Cerebellar nuclear complex (tissue), 1 donor: Measurements from ENCODE around the gene AKT1.
"Not testable (repeated sequence)": the region's sequence is repeated elsewhere in the genome, so short reads cannot be mapped to it uniquely, and the experiment has no call there.

Experiments
- DNase-seq, 2 experiments: peaks; one replicate each; lab custom pipeline; 2025; lab: John Stamatoyannopoulos, UW

Gene AKT1

GRCh38 chr14:104794993-104795780, at the start of gene AKT1:
Gene AKT1 (minus strand): TSS chr14:104795748. CDS start chr14:104792643, 3,105 bp downstream.
- DNase-seq, result no peak

- no peak for DNase-seq
These were observed 49.6 kb upstream of the AKT1 start for GRCh38 chr14:104845033-104845666.

- DNase-seq, result no peak
These were observed 48.9 kb upstream of the AKT1 start for GRCh38 chr14:104844306-104845032.

GRCh38 chr14:104843442-104844305, 48.1 kb upstream of the AKT1 start:
- no peak for DNase-seq

GRCh38 chr14:104843006-104843405, 47.5 kb upstream of the AKT1 start:
- no peak for DNase-seq

- no peak for DNase-seq
These were observed 46.2 kb upstream of the AKT1 start for GRCh38 chr14:104841730-104842129.

GRCh38 chr14:104836171-104836935, 40.8 kb upstream of the AKT1 start:
- DNase-seq, result not testable (repeated sequence)

GRCh38 chr14:104830781-104831180, 35.2 kb upstream of the AKT1 start:
- no peak for DNase-seq

GRCh38 chr14:104827177-104828055, 31.9 kb upstream of the AKT1 start:
- DNase-seq, result no peak

GRCh38 chr14:104826861-104827176, 31.3 kb upstream of the AKT1 start:
- no peak for DNase-seq

GRCh38 chr14:104826189-104826860, 30.8 kb upstream of the AKT1 start:
- peak in 1 of 2 experiments; percentile 52 for DNase-seq

- no peak for DNase-seq
These were observed 28.9 kb upstream of the AKT1 start for GRCh38 chr14:104824353-104824997.

- DNase-seq, result no peak
These were observed 27.5 kb upstream of the AKT1 start for GRCh38 chr14:104822821-104823615.

- DNase-seq, result no peak
These were observed 26.5 kb upstream of the AKT1 start for GRCh38 chr14:104821971-104822608.

- DNase-seq, result no peak
These were observed 25.8 kb upstream of the AKT1 start for GRCh38 chr14:104821229-104821945.

- no peak for DNase-seq
These were observed 25.2 kb upstream of the AKT1 start for GRCh38 chr14:104820669-104821228.

- DNase-seq, result no peak
These were observed 23.8 kb upstream of the AKT1 start for GRCh38 chr14:104819361-104819781.
